ENCODE results near the gene CHST12.

Gene CHST12

DNA sequence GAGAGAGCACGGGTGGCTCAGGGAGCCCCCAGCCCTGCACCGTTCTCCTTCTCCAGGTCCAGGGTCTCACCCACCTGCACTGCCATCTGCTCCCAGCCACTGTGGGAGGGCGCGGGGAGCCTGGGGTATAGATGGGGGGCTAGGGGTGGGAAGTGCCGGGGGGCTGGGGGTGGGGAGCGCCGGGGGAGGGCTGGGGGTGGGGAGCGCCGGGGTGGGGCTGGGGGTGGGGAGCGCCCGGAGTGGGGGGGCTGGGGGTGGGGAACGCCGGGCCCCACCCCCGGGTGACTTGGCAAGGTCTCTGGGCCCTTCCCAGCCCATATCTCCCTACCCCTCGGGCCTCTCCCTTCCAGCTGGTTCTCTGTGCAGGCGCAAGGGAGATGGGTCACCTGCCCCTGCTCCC lies 72.9 kb downstream of the CHST12 start, which contains the start of gene GRIFIN:
GRIFIN (minus strand) TSS at position 101 of the 400 bp plus-strand sequence; CDS start at position 86, 15 bp downstream.
- no peak for DNase-seq (ENCODE audit: low read depth)
- H3K4me3 ChIP-seq (replicated peaks; ENCODE audit: low read depth, low read length): no peak within 1 kb of the TSS
- TF ChIP-seq, protein P1, sequence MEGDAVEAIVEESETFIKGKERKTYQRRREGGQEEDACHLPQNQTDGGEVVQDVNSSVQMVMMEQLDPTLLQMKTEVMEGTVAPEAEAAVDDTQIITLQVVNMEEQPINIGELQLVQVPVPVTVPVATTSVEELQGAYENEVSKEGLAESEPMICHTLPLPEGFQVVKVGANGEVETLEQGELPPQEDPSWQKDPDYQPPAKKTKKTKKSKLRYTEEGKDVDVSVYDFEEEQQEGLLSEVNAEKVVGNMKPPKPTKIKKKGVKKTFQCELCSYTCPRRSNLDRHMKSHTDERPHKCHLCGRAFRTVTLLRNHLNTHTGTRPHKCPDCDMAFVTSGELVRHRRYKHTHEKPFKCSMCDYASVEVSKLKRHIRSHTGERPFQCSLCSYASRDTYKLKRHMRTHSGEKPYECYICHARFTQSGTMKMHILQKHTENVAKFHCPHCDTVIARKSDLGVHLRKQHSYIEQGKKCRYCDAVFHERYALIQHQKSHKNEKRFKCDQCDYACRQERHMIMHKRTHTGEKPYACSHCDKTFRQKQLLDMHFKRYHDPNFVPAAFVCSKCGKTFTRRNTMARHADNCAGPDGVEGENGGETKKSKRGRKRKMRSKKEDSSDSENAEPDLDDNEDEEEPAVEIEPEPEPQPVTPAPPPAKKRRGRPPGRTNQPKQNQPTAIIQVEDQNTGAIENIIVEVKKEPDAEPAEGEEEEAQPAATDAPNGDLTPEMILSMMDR (IDR thresholded peaks at IDR 0.05; ENCODE audit: low read length, missing control alignments): no peak

DNA sequence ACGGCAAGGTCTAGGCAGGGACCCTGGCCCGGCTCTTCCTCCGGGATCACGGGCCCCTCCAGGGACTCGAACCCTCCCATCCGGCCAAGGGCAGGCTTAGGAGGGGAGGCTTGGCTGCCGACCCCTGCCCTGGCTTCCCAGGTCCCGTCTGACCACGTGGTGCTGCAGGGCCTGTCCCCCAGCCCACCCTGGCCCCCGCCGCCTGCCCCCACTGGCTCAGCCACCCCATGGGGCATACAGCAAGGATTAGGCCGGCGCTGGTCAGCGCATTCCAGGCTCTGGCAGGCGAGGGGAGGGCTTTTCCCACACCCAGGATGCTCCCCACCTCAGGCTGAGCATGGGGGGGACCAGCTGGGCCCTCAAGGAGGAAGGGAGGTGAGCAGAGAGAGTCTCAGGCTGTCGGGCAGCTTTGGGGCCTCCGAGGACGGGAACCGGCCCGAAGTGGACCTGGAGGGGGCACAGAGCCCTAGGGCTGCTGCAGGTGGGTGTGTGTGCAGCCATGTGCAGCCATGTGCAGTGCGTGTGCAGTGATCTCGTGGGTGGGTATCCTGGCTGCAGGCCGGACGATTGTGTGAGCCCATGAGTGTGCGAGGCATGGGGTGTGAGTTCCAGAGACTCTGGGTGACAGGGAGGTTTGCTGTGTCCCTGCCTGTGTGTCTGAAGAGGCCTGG lies 73.5 kb downstream of the CHST12 start:
- DNase-seq (ENCODE audit: low read depth): no peak
- TF ChIP-seq, protein P1 (IDR thresholded peaks at IDR 0.05; ENCODE audit: low read length, missing control alignments): no peak
- no peak overlapping the region for H3K4me3 ChIP-seq (replicated peaks; ENCODE audit: low read depth, low read length)

DNA sequence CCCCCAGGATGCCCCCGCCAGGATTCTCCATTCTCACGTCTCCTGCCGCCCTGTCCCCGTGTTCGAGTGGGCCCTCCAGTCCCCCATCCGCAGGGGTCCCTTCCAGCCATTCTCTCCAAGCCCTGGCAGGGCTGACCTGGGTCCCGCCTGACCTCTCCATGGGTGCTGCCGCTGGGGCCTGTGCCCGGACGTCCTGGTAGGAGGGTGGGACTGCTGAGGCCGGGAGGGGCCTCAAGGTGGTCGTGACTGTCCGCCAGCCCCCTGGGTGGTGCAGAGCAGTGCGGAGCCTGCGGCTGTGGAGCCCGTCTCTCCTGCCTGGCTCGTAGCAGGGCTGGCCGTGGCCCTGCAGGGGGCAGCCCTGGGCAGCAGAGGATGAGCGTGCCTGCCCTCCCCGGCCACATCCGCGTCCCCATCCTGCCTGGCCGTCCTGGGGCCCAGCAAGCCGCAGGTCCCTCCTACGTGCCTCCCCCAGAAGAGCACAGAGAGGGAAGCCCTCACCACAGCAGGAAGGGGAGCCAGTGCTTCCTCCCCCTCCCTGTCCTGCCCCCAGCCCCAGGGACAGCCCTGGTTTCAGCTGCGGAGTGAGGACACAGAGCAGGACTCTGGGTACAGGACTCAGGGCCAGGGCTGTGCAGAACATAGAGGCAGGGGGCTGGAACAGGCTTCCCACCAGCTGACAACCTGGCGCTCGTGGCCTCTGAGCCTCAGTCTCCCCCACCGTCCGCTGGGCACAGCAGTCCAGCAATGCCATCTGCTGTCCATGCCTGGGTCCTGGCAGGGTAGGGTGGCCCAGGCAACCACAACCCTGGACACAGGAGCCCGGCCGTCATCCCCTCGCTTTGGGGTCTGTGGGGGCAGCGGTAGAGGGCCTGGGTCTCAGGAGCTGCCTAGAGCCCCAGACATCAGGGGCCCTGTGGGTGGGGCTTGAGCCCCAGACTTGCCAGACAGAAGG lies 74.3 kb downstream of the CHST12 start:
- no peak overlapping the region for H3K4me3 ChIP-seq (replicated peaks; ENCODE audit: low read depth, low read length)
- TF ChIP-seq, protein P1 (IDR thresholded peaks at IDR 0.05; ENCODE audit: low read length, missing control alignments): peak; percentile 81
- peak; percentile 60 for DNase-seq (ENCODE audit: low read depth)

DNA sequence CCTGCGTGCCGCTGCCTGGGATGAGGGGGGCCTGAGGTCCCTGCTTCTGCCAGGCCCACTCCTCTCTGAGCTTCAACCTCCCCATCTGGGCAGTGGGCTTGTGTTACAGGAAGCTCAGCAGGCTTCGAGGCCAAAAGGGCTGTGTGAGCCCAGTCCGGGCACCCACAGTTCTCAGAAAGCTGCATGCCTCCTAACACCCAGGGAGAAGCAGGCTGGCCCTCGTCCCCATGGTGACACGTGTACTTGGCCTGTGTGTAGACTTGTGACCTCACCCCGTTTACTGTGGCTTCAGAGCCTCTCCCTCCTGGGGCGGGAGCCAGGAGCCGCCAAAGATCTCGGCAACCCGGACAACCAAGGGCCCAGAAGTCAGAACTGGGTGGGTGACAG lies 75.0 kb downstream of the CHST12 start:
- TF ChIP-seq, protein P1 (IDR thresholded peaks at IDR 0.05; ENCODE audit: low read length, missing control alignments): no peak
- DNase-seq (ENCODE audit: low read depth): no peak
- H3K4me3 ChIP-seq (replicated peaks; ENCODE audit: low read depth, low read length): no peak overlapping the region

DNA sequence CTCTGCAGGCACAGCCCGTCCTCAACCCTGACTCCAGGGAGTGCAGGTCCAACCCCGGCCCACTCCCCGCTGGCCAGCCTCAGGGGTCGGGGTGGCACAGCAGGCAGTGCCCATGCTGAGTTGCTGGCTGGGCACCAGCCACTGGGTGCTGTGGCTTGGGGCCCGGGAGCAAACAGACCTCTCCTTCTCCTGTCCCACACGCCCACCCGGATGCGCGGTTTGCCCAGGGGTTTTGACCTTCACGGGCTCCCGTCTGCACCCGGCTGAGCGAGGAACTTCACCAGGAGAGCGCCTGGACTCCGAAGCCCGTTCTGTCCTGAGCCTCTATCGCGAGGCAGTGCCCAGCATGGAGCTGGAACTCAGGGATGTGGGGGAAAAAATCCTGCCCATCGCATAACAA lies 75.4 kb downstream of the CHST12 start:
- H3K4me3 ChIP-seq (replicated peaks; ENCODE audit: low read depth, low read length): no peak overlapping the region
- TF ChIP-seq, protein P1 (IDR thresholded peaks at IDR 0.05; ENCODE audit: low read length, missing control alignments): no peak
- DNase-seq (ENCODE audit: low read depth): no peak

DNA sequence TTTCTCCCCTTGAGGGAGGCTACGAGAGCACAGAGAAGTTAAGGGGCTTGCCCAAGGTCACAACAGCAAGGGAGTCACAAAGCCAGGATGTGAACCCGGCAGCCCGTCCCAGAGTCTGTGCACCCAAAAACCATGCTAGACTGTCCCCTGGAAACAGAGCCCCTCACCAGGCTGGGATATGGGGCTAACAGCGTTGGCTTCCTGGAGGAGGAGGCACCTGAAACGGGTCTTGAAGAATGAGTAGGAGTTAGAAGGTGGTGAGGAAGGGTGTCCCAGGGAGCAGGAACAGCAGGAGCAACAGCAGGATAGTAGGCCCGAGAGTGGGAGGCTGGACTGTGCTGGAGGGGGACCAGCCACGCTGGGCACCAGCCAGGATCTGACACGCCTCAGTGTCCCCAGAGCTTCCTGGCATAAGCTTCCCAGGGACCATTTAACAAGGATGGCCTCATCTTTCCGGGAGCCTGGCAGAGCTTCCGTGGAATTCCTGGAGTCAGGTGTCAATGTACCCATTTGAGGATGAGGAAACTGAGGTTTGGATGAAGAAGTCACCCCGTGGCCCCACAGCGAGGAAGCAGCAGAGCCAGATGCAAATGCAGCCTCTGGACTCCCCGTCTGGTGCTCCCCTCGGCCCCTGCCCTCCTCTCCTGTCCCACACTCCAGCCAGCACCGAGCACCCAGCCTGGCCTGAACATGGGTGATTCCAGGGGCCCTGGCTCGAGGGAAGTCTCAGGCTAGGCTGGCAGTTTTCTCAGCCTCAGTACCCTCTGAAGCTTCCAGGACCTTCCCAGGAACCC lies 76.1 kb downstream of the CHST12 start:
- no peak for DNase-seq (ENCODE audit: low read depth)
- TF ChIP-seq, protein P1 (IDR thresholded peaks at IDR 0.05; ENCODE audit: low read length, missing control alignments): no peak
- no peak overlapping the region for H3K4me3 ChIP-seq (replicated peaks; ENCODE audit: low read depth, low read length)

Measured in fibroblast of pulmonary artery (primary cell).